K562 (cell line): ENCODE measurements around the gene TEX38. TPM values are rescaled to one million over a fixed set of nuclear protein-coding genes. Genes with fewer than 3 reads are reported as not detected.

ENCODE experiments used
- E2F8 ChIP-seq: fragments of 450-650 bp; IDR thresholded peaks from 2 replicates; pipeline ENCODE4 v1.7.1; 2018; ENCODE audit warnings: mild to moderate bottlenecking, low read depth; ENCODE audit not compliant: partially characterized antibody
- ETV1 ChIP-seq: fragments of 450-650 bp; conservative IDR thresholded peaks from 2 replicates; pipeline ENCODE4 v1.6.1; 2016; ENCODE audit warnings: missing genetic modification characterization, control low read depth, low read depth, missing compliant biosample characterization
- FOXP4 ChIP-seq: sonication (generic); formaldehyde crosslinking; IDR thresholded peaks from 2 replicates; pipeline ENCODE4 v1.8.0; 2022; ENCODE audit warnings: mild to moderate bottlenecking, missing genetic modification reagents, borderline replicate concordance
- ID3 ChIP-seq, 2 experiments: fragments of 250-450 bp in 1 of 2; fragments of 450-650 bp in 1 of 2; sonication (Bioruptor Pico) in 1 of 2; IDR thresholded peaks; 2 replicates each; pipeline versions ENCODE4 v1.6.1 to v1.8.0; 2016 to 2021; ENCODE audit warnings: mild to moderate bottlenecking in 2 of 2, moderate library complexity in 2 of 2, missing compliant biosample characterization in 1 of 2, missing genetic modification characterization in 1 of 2
- LCOR ChIP-seq: sonication (generic); formaldehyde crosslinking; IDR thresholded peaks from 2 replicates; pipeline ENCODE4 v1.8.0; 2022; ENCODE audit warnings: mild to moderate bottlenecking, missing genetic modification reagents
- NCOR1 ChIP-seq: fragments of 450-650 bp; IDR thresholded peaks from 2 replicates; pipeline ENCODE4 v1.6.1; 2016; ENCODE audit warnings: mild to moderate bottlenecking, moderate library complexity
- PHTF2 ChIP-seq: fragments of 250-450 bp; sonication (Bioruptor Pico); IDR thresholded peaks from 2 replicates; pipeline ENCODE4 v1.5.0; 2021; ENCODE audit warnings: mild to moderate bottlenecking
- PKNOX1 ChIP-seq: fragments of 450-650 bp; IDR thresholded peaks from 2 replicates; pipeline ENCODE4 v1.6.1; 2016
- STAT5B ChIP-seq: fragments of 250-450 bp; sonication (Bioruptor Pico); IDR thresholded peaks from 2 replicates; pipeline ENCODE4 v1.8.0; 2021; ENCODE audit warnings: mild to moderate bottlenecking, inconsistent platforms
- TAL1 ChIP-seq: fragments of 450-650 bp; IDR thresholded peaks from 2 replicates; pipeline ENCODE4 v1.6.1; 2016; ENCODE audit warnings: mild to moderate bottlenecking
- ZHX1 ChIP-seq: fragments of 150-350 bp; conservative IDR thresholded peaks from 2 replicates; pipeline ENCODE4 v1.6.1; 2014; ENCODE audit warnings: low read length
- ZNF436 ChIP-seq: fragments of 250-450, 450-650 bp; sonication (Bioruptor Pico); formaldehyde crosslinking; IDR thresholded peaks from 2 replicates; pipeline ENCODE4 v1.7.0; 2020; ENCODE audit warnings: mild to moderate bottlenecking
- ZNF507 ChIP-seq: conservative IDR thresholded peaks from 2 replicates; pipeline ENCODE4 v1.6.1; 2017; ENCODE audit warnings: missing genetic modification characterization, missing compliant biosample characterization
- ZNF589 ChIP-seq: fragments of 200-800 bp; sonication (Bioruptor generic); IDR thresholded peaks from 2 replicates; pipeline ENCODE4 v1.6.1; 2016; ENCODE audit warnings: low read depth, missing genetic modification characterization, missing compliant biosample characterization
- polyA plus RNA-seq, 8 experiments: library from polyadenylated mRNA; depleted of rRNA in 4 of 8; stranded (reverse) in 5 of 8; unstranded in 3 of 8; fragments of >200 nt; fragmentation: Nextera tagmentation in 2 of 8; fragmentation: Illumina TruSeq in 1 of 8; extraction: Ambion mirVana in 2 of 8; extraction: Trizol in 1 of 8; gene quantifications; 2 replicates each; pipeline versions ENCODE4 v1.2.1 to v1.2.3, GENCODE V29; 2011 to 2014; ENCODE audit warnings: inconsistent platforms in 1 of 8, missing spikeins in 1 of 8
- total RNA-seq, 7 experiments: library from RNA; depleted of rRNA in 6 of 7; stranded (reverse); fragments of >200 nt in 6 of 7; fragmentation: Illumina TruSeq in 2 of 7; extraction: Trizol in 2 of 7; gene quantifications; 2 replicates each; pipeline versions ENCODE4 v1.2.1 to v1.2.3, GENCODE V29; 2011 to 2021; ENCODE audit warnings: low replicate concordance in 1 of 7
- TF ChIP-seq, protein P1 (sequence below), 2 experiments: IDR thresholded peaks in 1 of 2; conservative IDR thresholded peaks in 1 of 2; 2 replicates each; pipeline ENCODE4 v1.6.1; 2016; ENCODE audit warnings: low read depth in 2 of 2, mild to moderate bottlenecking in 1 of 2, missing compliant biosample characterization in 1 of 2, missing genetic modification characterization in 1 of 2, moderate library complexity in 1 of 2

The TEX38 gene
- total and polyA plus RNA-seq, 9 of the 15 experiments (the other 6 are each of a cell fraction or from before 2014, with no cell fraction given) = not detected

GRCh38 chr1:46635205-46635604 is 36.4 kb upstream of the TEX38 start (continued):
- TF ChIP-seq ZNF507 (tag) = no peak
- TF ChIP-seq PHTF2 (CRISPR knock-in tag) = no peak
- TF ChIP-seq, protein P1, sequence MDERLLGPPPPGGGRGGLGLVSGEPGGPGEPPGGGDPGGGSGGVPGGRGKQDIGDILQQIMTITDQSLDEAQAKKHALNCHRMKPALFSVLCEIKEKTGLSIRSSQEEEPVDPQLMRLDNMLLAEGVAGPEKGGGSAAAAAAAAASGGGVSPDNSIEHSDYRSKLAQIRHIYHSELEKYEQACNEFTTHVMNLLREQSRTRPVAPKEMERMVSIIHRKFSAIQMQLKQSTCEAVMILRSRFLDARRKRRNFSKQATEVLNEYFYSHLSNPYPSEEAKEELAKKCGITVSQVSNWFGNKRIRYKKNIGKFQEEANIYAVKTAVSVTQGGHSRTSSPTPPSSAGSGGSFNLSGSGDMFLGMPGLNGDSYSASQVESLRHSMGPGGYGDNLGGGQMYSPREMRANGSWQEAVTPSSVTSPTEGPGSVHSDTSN (CRISPR knock-in tag; IDR thresholded peaks at IDR 0.05; ENCODE audit: low read depth) = no peak
- TF ChIP-seq, protein P1 (tag; conservative IDR thresholded peaks at IDR 0.05; ENCODE audit: low read depth) = peak; percentile 90
- TF ChIP-seq ZNF436 = no peak
- 0 out of 2 replicates have a peak, but pooled peaks have one; percentile 33 for TF ChIP-seq ZNF589
- TF ChIP-seq ZHX1 = no peak
- no peak for TF ChIP-seq PKNOX1
- no peak for TF ChIP-seq E2F8
- peak; percentile 51 for TF ChIP-seq TAL1
- TF ChIP-seq STAT5B (CRISPR knock-in tag) = no peak
- no peak for TF ChIP-seq ID3 (CRISPR knock-in tag; IDR thresholded peaks at IDR 0.05)
- peak; percentile 90 for TF ChIP-seq ID3 (tag; IDR thresholded peaks at IDR 0.05)
- 0 out of 2 replicates have a peak, but pooled peaks have one; percentile 64 for TF ChIP-seq LCOR (CRISPR knock-in tag)
- TF ChIP-seq FOXP4 (CRISPR knock-in tag) = no peak
- TF ChIP-seq ETV1 = peak; percentile 47; the same call in 1 of the 2 replicates
- peak; percentile 40; the same call in 1 of the 2 replicates for TF ChIP-seq NCOR1
